ENCODE measurements around the gene UMODL1.

The UMODL1 gene

DNA sequence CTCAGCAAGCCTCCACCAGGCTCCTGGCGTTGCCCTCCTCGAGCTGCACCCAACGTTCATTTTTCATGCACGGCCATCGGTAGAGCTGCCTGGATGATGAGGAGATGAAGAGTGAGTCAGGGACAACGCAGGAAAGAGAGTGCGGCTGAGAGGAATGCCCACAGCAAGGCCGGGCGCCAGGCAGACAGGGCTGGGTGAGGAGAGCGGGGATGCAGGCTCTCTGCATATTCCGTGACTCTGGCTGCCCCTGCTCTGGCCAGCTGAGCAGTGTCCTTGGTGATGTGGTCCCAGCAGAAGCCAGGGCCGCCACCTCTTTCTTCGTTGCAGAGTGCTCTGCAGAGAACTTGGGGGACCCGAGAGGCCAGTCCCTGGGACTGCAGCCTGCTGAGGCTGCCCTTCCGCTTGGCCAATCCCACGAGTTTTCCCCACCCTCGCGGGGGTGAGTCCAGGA lies 10.8 kb downstream of the UMODL1 start:
- no peak for DNase-seq (ENCODE audit: extremely low read depth, low read depth)
- TF ChIP-seq, protein P1, sequence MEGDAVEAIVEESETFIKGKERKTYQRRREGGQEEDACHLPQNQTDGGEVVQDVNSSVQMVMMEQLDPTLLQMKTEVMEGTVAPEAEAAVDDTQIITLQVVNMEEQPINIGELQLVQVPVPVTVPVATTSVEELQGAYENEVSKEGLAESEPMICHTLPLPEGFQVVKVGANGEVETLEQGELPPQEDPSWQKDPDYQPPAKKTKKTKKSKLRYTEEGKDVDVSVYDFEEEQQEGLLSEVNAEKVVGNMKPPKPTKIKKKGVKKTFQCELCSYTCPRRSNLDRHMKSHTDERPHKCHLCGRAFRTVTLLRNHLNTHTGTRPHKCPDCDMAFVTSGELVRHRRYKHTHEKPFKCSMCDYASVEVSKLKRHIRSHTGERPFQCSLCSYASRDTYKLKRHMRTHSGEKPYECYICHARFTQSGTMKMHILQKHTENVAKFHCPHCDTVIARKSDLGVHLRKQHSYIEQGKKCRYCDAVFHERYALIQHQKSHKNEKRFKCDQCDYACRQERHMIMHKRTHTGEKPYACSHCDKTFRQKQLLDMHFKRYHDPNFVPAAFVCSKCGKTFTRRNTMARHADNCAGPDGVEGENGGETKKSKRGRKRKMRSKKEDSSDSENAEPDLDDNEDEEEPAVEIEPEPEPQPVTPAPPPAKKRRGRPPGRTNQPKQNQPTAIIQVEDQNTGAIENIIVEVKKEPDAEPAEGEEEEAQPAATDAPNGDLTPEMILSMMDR (IDR thresholded peaks at IDR 0.05; ENCODE audit: low read depth, low read length), result no peak

GRCh38 chr21:42082501-42083360 lies 11.6 kb downstream of the UMODL1 start:
- TF ChIP-seq, protein P1 (IDR thresholded peaks at IDR 0.05; ENCODE audit: low read depth, low read length), result no peak
- DNase-seq (ENCODE audit: extremely low read depth, low read depth), result no peak

- DNase-seq (ENCODE audit: extremely low read depth, low read depth), result no peak
- TF ChIP-seq, protein P1 (IDR thresholded peaks at IDR 0.05; ENCODE audit: low read depth, low read length), result no peak
Measured at GRCh38 chr21:42083361-42083690, 12.2 kb downstream of the UMODL1 start.

DNA sequence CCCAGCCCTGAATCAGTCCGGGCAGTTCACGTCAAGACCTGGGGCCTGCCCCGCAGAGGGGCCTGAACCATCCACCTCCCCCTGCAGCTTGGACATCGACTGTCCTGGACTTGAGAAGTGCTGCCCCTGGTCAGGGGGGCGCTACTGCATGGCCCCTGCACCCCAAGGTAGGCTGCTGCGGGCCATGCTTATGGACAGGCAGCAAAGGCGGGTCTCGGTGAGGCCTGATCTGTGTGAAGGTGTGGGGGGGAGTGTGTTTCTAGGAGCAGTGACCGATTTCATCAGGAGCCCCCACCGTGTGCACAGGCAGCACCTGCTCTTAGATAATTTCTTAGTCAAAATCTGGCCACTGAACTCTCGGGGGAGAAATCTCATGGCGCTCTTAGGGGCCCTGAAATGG lies 13.0 kb downstream of the UMODL1 start:
- DNase-seq (ENCODE audit: extremely low read depth, low read depth), result no peak
- TF ChIP-seq, protein P1 (IDR thresholded peaks at IDR 0.05; ENCODE audit: low read depth, low read length), result no peak

DNA sequence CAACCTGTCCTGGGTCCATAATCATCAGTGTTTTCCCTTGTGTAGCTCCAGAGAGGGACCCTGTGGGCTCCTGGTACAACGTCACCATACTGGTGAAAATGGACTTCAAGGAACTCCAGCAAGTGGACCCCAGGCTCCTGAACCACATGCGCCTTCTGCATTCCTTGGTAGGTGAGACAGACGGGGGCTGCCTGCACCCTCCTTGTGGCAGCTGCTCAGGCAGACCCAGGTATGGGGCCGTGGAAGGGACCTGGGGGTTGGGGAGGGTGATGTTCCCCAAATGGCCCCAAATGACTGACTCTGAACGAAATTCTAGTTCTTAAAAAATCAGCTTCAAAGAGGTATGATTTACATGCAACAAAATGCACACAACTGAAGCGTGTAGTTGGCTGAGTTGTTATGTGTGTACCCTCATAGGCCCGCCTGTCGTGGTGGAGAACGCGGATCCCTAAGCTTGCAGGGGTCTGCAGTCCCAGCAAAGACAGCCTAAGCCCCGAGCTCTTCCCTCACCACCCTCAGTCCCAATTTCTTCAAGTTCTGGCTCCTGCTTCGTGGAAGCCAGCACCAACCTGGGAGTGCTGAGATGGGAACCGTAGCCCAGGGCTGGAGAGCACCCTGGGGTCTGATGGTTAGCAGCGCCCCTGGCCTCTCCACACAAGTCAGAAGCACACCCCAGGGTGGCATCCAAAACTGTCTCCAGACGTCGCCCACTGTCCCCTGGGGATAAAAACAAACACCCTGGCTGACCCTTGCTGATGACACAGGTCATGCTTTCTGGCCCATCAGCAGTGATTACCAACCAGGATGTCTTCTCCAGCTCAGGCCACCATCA lies 14.3 kb downstream of the UMODL1 start:
- TF ChIP-seq, protein P1 (IDR thresholded peaks at IDR 0.05; ENCODE audit: low read depth, low read length), result no peak
- DNase-seq (ENCODE audit: extremely low read depth, low read depth), result no peak

GRCh38 chr21:42086969-42087368 lies 15.9 kb downstream of the UMODL1 start:
- no peak for DNase-seq (ENCODE audit: extremely low read depth, low read depth)
- TF ChIP-seq, protein P1 (IDR thresholded peaks at IDR 0.05; ENCODE audit: low read depth, low read length), result no peak

- TF ChIP-seq, protein P1 (IDR thresholded peaks at IDR 0.05; ENCODE audit: low read depth, low read length), result no peak
- DNase-seq (ENCODE audit: extremely low read depth, low read depth), result no peak
Measured at GRCh38 chr21:42088148-42088547, 17.0 kb downstream of the UMODL1 start.

Data from AG09319 (cell line).